HG02798 (cell line): ENCODE results near the gene CTAGE15.

ENCODE experiments used
- ATAC-seq: cut with Tn5 transposase; IDR thresholded peaks from one replicate; pipeline ENCODE4 v1.9.1; 2021; ENCODE audit warnings: mild to moderate bottlenecking; ENCODE audit not compliant: unreplicated experiment, poor library complexity

Gene CTAGE15

DNA sequence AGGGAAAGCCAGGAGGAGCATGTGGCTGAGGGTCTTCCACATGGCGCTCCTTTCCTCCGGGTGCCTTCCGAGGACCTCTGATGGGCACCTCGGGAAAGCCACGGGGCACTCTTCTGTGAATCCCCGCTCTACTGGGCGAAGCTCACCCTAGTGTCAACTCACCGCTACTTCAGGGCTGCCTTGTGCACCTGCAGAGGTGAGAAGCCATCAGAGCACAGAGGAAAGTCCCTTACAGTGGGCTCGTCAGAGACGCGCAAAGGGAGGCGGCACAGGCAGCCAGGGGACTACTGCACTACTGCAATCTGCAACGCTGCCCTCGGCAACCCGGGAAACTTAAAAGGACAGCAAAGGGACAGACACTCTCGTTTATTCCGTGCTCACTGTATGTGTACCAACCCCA lies 50.5 kb downstream of the CTAGE15 start:
- peak; percentile 35 for ATAC-seq
